Aorta (tissue), 5 donors: ENCODE measurements around the gene PCDHB16. TPM values are rescaled to one million over a fixed set of nuclear protein-coding genes. Genes with fewer than 3 reads are reported as not detected.
"Not testable (repeated sequence)": the region's sequence is repeated elsewhere in the genome, so short reads cannot be mapped to it uniquely, and the experiment has no call there.

Experiments
- ATAC-seq: fragments of 200-7000 bp; cut with Tn5 transposase; one replicate; pipeline ENCODE4 v1.9.1; 2022; ENCODE audit warnings: moderate library complexity; ENCODE audit not compliant: low FRiP score
- DNase-seq, 2 donors: peaks; one replicate each; pipeline ENCODE4 v3.0.0-alpha.2; 2020
- H3K27ac ChIP-seq, 2 donors: one replicate each; pipeline ENCODE4 v1.5.1; 2013; ENCODE audit warnings: low read length in 2 of 2, mild to moderate bottlenecking in 2 of 2, moderate library complexity in 2 of 2, control low read depth in 1 of 2, inconsistent platforms in 1 of 2, low read depth in 1 of 2
- H3K27me3 ChIP-seq, 2 donors: one replicate each; pipeline ENCODE4 v1.6.1; 2013; ENCODE audit warnings: control low read depth in 1 of 2, low read length in 1 of 2, mild to moderate bottlenecking in 1 of 2, moderate library complexity in 1 of 2; ENCODE audit not compliant: insufficient read depth in 2 of 2, control insufficient read depth in 1 of 2
- H3K36me3 ChIP-seq, 2 donors: one replicate each; pipeline ENCODE4 v1.6.1; 2013; ENCODE audit warnings: control low read depth in 1 of 2, low read length in 1 of 2, mild to moderate bottlenecking in 1 of 2; ENCODE audit not compliant: insufficient read depth in 2 of 2, control insufficient read depth in 1 of 2
- H3K4me1 ChIP-seq, 2 donors: one replicate each; pipeline ENCODE4 v1.6.1; 2013; ENCODE audit warnings: low read length in 2 of 2, control low read depth in 1 of 2, mild to moderate bottlenecking in 1 of 2, moderate library complexity in 1 of 2; ENCODE audit not compliant: insufficient read depth in 2 of 2, control insufficient read depth in 1 of 2
- H3K4me3 ChIP-seq, 2 donors: one replicate each; pipeline ENCODE4 v1.5.1; 2013; ENCODE audit warnings: low read length in 2 of 2, control low read depth in 1 of 2, mild to moderate bottlenecking in 1 of 2
- H3K9me3 ChIP-seq: one replicate; pipeline ENCODE4 v1.6.1; 2013; ENCODE audit warnings: mild to moderate bottlenecking, low read length; ENCODE audit not compliant: control insufficient read depth
- WGBS, 2 donors: extraction: QIAGEN DNeasy Blood & Tissue Kit; methylation state at CpG; one replicate each; pipeline ENCODE4 v1.1.7; 2013; 5-methylcytosine and 5-hydroxymethylcytosine counted together
- intact Hi-C, 2 donors: fragments of 100-400 bp; cut with DNase I; formaldehyde crosslinking; loops; one replicate each; pipeline versions ENCODE4 v1.14.2 to v1.15.0; 2022
- polyA plus RNA-seq, 2 donors: library from polyadenylated mRNA; stranded (reverse); fragments of 200-250 nt; gene quantifications; one replicate each; pipeline ENCODE4 v1.2.3, GENCODE V29; 2013
- total RNA-seq, 2 donors: library from RNA; stranded (reverse); fragmentation: NEBNext Ultra II Directional; extraction: Animal tissue kit (Norgen Biotek cat#: 25700); gene quantifications; one replicate each; pipeline ENCODE4 v1.2.1, GENCODE V29; 2021
- donor health status: healthy with polysubstance abuse.
- donor health status: Bipolar disorder and iron deficiency.
- donor health status: DM: no; HTN: no; CAD: no.
- donor health status: DM: no; HTN: no; CAD: no.
- donor health status: DM: yes; HTN: yes; CAD: no.

The PCDHB16 gene
- total and polyA plus RNA-seq, 4 donors: 0.63 to 7.4 (median 5.0) TPM

DNA sequence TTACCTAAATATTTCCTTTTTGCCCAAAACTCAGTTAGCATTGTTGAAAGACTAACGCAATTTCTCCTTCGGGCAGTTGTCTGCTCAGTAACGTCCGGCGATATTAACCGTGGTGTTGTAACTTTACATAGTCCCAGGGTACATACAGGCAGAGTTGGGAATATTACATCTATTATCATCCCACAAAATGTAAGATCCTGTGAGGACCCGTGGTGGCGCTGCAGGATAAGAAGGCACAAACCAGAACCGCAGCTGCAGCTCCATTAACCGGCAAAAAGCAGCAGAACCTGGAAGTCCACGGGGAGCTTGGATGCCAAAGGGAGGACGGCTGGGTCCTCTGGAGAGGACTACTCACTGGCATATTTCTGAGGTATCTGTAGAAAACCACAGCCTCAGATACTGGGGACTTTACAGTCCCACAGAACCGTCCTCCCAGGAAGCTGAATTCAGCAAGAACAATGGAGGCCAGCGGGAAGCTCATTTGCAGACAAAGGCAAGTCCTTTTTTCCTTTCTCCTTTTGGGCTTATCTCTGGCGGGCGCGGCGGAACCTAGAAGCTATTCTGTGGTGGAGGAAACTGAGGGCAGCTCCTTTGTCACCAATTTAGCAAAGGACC, 4.5 kb upstream of the PCDHB16 start, which contains the start of gene PCDHB8:
Gene PCDHB8 (plus strand): TSS at position 214 of the 615 bp plus-strand sequence. CDS start 245 bp downstream, at position 459.
- not testable (repeated sequence) for H3K27ac ChIP-seq, DNase-seq, H3K4me1 ChIP-seq, H3K36me3 ChIP-seq, H3K27me3 ChIP-seq, ATAC-seq, H3K4me3 ChIP-seq
- 22 to 30% methylated on average over 14 to 16 of the region's 18 CpGs for WGBS, 2 donors
- intact Hi-C loops: loop anchor here in 1 of 2 donors (10.0 kb wide), 1 partner anchor 387 kb away; no protein-coding TSS in a partner anchor
- H3K9me3 ChIP-seq: peaks cover 20% of the 10 kb centered on the region

DNA sequence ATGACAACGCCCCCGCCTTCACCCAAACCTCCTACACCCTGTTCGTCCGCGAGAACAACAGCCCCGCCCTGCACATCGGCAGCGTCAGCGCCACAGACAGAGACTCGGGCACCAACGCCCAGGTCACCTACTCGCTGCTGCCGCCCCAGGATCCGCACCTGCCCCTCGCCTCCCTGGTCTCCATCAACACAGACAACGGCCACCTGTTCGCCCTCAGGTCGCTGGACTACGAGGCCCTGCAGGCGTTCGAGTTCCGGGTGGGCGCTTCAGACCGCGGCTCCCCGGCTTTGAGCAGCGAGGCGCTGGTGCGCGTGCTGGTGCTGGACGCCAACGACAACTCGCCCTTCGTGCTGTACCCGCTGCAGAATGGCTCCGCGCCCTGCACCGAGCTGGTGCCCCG, 2.8 kb upstream of the PCDHB16 start:
- not testable (repeated sequence) for H3K36me3 ChIP-seq, ATAC-seq, H3K4me1 ChIP-seq, H3K27me3 ChIP-seq, H3K27ac ChIP-seq, H3K4me3 ChIP-seq, DNase-seq
- intact Hi-C loops: loop anchor here in 1 of 2 donors (10.0 kb wide), 1 partner anchor 385 kb away; no protein-coding TSS in a partner anchor
- WGBS, 2 donors: 27 to 40% methylated on average over 24 to 35 of the region's 39 CpGs
- H3K9me3 ChIP-seq: peaks cover 22% of the 10 kb centered on the region

DNA sequence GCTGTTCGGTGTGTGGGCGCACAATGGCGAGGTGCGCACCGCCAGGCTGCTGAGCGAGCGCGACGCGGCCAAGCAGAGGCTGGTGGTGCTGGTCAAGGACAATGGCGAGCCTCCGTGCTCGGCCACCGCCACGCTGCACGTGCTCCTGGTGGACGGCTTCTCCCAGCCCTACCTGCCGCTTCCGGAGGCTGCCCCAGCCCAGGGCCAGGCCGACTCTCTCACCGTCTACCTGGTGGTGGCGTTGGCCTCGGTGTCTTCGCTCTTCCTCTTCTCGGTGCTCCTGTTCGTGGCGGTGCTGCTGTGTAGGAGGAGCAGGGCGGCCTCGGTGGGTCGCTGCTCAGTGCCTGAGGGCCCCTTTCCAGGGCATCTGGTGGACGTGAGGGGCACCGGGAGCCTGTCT, 2.3 kb upstream of the PCDHB16 start:
- H3K4me3 ChIP-seq, DNase-seq, H3K27ac ChIP-seq, ATAC-seq, H3K4me1 ChIP-seq, H3K36me3 ChIP-seq, H3K27me3 ChIP-seq: not testable (repeated sequence)
- intact Hi-C loops: loop anchor here in 1 of 2 donors (10.0 kb wide), 1 partner anchor 385 kb away; no protein-coding TSS in a partner anchor
- 16 to 32% methylated on average over 22 to 32 of the region's 32 CpGs for WGBS, 2 donors
- peaks cover 21% of the 10 kb centered on the region for H3K9me3 ChIP-seq

DNA sequence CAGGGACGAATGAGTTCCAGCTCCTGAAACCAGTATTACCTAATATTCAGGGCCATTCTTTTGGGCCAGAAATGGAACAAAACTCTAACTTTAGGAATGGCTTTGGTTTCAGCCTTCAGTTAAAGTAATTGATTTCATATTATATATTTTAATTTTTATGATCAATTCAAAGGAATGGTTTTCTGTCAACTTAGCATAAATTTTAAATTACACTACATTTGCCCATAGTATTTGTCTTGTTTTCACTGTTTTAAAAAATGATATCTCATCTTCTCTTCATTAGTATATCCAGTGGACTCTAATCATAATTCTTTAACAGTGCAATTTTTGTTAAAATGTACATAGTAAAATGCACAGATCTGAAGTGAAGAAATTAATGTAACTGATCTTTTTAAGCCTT, 1.9 kb upstream of the PCDHB16 start:
- WGBS, 2 donors: 35 to 52% methylated on average over 1 of the region's 1 CpG
- no peak for DNase-seq
- no peaks in the 10 kb centered on the region for H3K4me1 ChIP-seq

DNA sequence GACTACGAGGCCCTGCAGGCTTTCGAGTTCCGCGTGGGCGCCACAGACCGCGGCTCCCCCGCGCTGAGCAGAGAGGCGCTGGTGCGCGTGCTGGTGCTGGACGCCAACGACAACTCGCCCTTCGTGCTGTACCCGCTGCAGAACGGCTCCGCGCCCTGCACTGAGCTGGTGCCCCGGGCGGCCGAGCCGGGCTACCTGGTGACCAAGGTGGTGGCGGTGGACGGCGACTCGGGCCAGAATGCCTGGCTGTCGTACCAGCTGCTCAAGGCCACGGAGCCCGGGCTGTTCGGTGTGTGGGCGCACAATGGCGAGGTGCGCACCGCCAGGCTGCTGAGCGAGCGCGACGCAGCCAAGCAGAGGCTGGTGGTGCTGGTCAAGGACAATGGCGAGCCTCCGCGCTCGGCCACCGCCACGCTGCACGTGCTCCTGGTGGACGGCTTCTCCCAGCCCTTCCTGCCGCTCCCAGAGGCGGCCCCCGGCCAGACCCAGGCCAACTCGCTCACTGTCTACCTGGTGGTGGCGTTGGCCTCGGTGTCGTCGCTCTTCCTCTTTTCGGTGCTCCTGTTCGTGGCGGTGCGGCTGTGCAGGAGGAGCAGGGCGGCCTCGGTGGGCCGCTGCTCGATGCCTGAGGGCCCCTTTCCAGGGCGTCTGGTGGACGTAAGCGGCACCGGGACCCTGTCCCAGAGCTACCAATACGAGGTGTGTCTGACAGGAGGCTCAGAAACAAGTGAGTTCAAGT, 2.1 kb downstream of the PCDHB16 start:
- H3K4me3 ChIP-seq, H3K4me1 ChIP-seq, H3K27ac ChIP-seq, intact Hi-C loops, H3K27me3 ChIP-seq, ATAC-seq, H3K36me3 ChIP-seq, DNase-seq: not testable (repeated sequence)
- H3K9me3 ChIP-seq: peaks cover 25% of the 10 kb centered on the region
- WGBS, 2 donors: 28 to 31% methylated on average over 21 to 60 of the region's 69 CpGs

More for the DNA sequence above, 1.9 kb upstream of the PCDHB16 start:
- ATAC-seq: no peak
- peaks cover 21% of the 10 kb centered on the region for H3K9me3 ChIP-seq
- intact Hi-C loops: no loop called here
- no peaks in the 10 kb centered on the region for H3K27me3 ChIP-seq
- H3K4me3 ChIP-seq: no peak overlapping the region
- no peak overlapping the region for H3K27ac ChIP-seq
- H3K36me3 ChIP-seq: no peaks in the 10 kb centered on the region

DNA sequence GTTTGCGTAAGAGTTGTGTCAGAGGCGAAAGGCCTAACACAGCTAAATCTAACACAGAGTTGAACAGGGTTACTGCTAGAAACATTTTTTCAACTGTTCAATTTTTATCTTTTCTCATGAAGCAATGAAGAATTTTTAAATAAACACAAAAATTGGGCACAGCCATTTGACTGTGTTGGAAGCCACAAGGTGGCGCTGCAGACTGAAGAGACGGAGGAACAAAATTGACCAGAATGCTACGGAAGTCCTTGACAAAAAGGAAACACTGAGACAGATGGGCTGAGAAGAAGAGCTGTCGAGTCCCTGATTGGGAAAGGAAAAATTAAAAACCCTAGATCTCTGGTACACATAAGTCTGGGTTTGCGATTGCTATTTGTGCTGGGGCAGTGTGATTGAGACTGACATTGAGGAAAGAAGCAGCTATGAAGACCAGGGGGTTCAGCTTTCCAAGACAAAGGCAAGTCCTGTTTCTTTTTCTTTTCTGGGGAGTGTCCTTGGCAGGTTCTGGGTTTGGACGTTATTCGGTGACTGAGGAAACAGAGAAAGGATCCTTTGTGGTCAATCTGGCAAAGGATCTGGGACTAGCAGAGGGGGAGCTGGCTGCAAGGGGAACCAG, 4.8 kb downstream of the PCDHB16 start, which contains the start of gene PCDHB9:
Gene PCDHB9 (plus strand): TSS at position 265 of the 616 bp plus-strand sequence. CDS start 158 bp downstream, at position 423.
- DNase-seq: no peak
- no peak within 1 kb of the TSS for H3K4me3 ChIP-seq
- H3K27ac ChIP-seq: no peak within 1 kb of the TSS
- 15 to 19% methylated on average over 9 of the region's 9 CpGs for WGBS, 2 donors
- no peak for ATAC-seq
- peaks cover 21% of the 10 kb centered on the region for H3K9me3 ChIP-seq
- intact Hi-C loops: no loop called here
- H3K36me3 ChIP-seq: no peaks in the 10 kb centered on the region
- no peaks in the 10 kb centered on the region for H3K27me3 ChIP-seq
- H3K4me1 ChIP-seq: no peaks in the 10 kb centered on the region

DNA sequence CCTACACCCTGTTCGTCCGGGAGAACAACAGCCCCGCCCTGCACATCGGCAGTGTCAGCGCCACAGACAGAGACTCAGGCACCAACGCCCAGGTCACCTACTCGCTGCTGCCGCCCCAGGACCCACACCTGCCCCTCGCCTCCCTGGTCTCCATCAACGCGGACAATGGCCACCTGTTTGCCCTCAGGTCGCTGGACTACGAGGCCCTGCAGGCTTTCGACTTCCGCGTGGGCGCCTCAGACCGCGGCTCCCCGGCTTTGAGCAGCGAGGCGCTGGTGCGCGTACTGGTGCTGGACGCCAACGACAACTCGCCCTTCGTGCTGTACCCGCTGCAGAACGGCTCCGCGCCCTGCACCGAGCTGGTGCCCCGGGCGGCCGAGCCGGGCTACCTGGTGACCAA, 6.5 kb downstream of the PCDHB16 start:
- H3K4me1 ChIP-seq, ATAC-seq, DNase-seq, H3K4me3 ChIP-seq, H3K36me3 ChIP-seq, H3K27me3 ChIP-seq, intact Hi-C loops, H3K27ac ChIP-seq: not testable (repeated sequence)
- peaks cover 19% of the 10 kb centered on the region for H3K9me3 ChIP-seq
- WGBS, 2 donors: 22 to 32% methylated on average over 16 to 34 of the region's 37 CpGs

DNA sequence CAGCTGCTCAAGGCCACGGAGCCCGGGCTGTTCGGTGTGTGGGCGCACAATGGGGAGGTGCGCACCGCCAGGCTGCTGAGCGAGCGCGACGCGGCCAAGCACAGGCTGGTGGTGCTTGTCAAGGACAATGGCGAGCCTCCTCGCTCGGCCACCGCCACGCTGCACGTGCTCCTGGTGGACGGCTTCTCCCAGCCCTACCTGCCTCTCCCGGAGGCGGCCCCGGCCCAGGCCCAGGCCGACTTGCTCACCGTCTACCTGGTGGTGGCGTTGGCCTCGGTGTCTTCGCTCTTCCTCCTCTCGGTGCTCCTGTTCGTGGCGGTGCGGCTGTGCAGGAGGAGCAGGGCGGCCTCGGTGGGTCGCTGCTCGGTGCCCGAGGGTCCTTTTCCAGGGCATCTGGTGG, 6.9 kb downstream of the PCDHB16 start:
- H3K27ac ChIP-seq, H3K4me1 ChIP-seq, ATAC-seq, H3K27me3 ChIP-seq, H3K4me3 ChIP-seq, H3K36me3 ChIP-seq, DNase-seq, intact Hi-C loops: not testable (repeated sequence)
- peaks cover 18% of the 10 kb centered on the region for H3K9me3 ChIP-seq
- WGBS, 2 donors: 14 to 29% methylated on average over 10 to 34 of the region's 35 CpGs
